DND-41 (cell line): ENCODE measurements around the gene METTL26.

ENCODE experiments used
- ATAC-seq: fragments of 200-7000 bp; cut with Tn5 transposase; 3 replicates; pipeline ENCODE4 v1.9.1; 2021; ENCODE audit warnings: low read depth; ENCODE audit not compliant: insufficient read depth
- DNase-seq: peaks from one replicate; pipeline ENCODE4 v3.0.0-alpha.2; 2020
- H2AFZ ChIP-seq: 2 replicates; pipeline ENCODE4 v1.6.0; 2012; ENCODE audit warnings: low read depth, low read length
- H3K27ac ChIP-seq: 2 replicates; pipeline ENCODE4 v1.5.1; 2012; ENCODE audit warnings: low read length, inconsistent platforms
- H3K27me3 ChIP-seq: fragments of 200-600 bp; sonication (generic); 2 replicates; pipeline ENCODE4 v1.6.0; 2012; ENCODE audit warnings: low read length, mild to moderate bottlenecking, inconsistent platforms; ENCODE audit not compliant: insufficient read depth, poor library complexity
- H3K36me3 ChIP-seq: 2 replicates; pipeline ENCODE4 v1.5.1; 2012; ENCODE audit warnings: low read length, inconsistent platforms; ENCODE audit not compliant: insufficient read depth
- H3K4me1 ChIP-seq: 2 replicates; pipeline ENCODE4 v1.5.1; 2012; ENCODE audit warnings: mild to moderate bottlenecking, low read length; ENCODE audit not compliant: insufficient read depth
- H3K4me2 ChIP-seq: 2 replicates; pipeline ENCODE4 v1.6.0; 2012; ENCODE audit warnings: mild to moderate bottlenecking, moderate library complexity, low read length, inconsistent platforms; ENCODE audit not compliant: insufficient read depth
- H3K4me3 ChIP-seq, 2 experiments: fragments of 200-600 bp in 1 of 2; shearing (Covaris generic) in 1 of 2; 2 replicates each; pipeline ENCODE4 v1.5.1; 2012 to 2016; ENCODE audit warnings: inconsistent platforms in 2 of 2, low read length in 2 of 2, mild to moderate bottlenecking in 2 of 2, low read depth in 1 of 2, moderate library complexity in 1 of 2
- H3K79me2 ChIP-seq: 2 replicates; pipeline ENCODE4 v1.6.0; 2012; ENCODE audit warnings: low read length, inconsistent platforms; ENCODE audit not compliant: insufficient read depth
- H3K9ac ChIP-seq: 2 replicates; pipeline ENCODE4 v1.6.0; 2012; ENCODE audit warnings: low read depth, mild to moderate bottlenecking, inconsistent platforms, low read length, moderate library complexity
- H3K9me3 ChIP-seq: 2 replicates; pipeline ENCODE4 v1.5.1; 2012; ENCODE audit warnings: low read length, moderate library complexity, mild to moderate bottlenecking, inconsistent platforms; ENCODE audit not compliant: insufficient read depth, severe bottlenecking
- H4K20me1 ChIP-seq: 2 replicates; pipeline ENCODE4 v1.6.0; 2012; ENCODE audit warnings: low read length; ENCODE audit not compliant: insufficient read depth
- CTCF ChIP-seq: IDR thresholded peaks from 2 replicates; pipeline ENCODE4 v1.5.1; 2012; ENCODE audit warnings: borderline replicate concordance, low read length, moderate library complexity, mild to moderate bottlenecking; ENCODE audit not compliant: poor library complexity, severe bottlenecking; ENCODE audit errors: extremely low read depth
- EZH2 ChIP-seq: IDR thresholded peaks from 3 replicates; pipeline ENCODE4 v1.6.1; 2012; ENCODE audit warnings: borderline replicate concordance, low read depth, mild to moderate bottlenecking, moderate library complexity, low read length, inconsistent platforms; ENCODE audit not compliant: severe bottlenecking

Gene METTL26

GRCh38 chr16:676913-677312 is 40.8 kb upstream of the METTL26 start:
- DNase-seq: no peak
- H3K9me3 ChIP-seq: no peaks in the 10 kb centered on the region
- H3K36me3 ChIP-seq: peaks cover 32% of the 10 kb centered on the region
- H3K4me3 ChIP-seq: no peak overlapping the region
- peaks cover 25% of the 10 kb centered on the region for H3K4me1 ChIP-seq
- peaks cover 16% of the 10 kb centered on the region for H3K79me2 ChIP-seq
- ATAC-seq: no peak
- H2AFZ ChIP-seq: no peak overlapping the region
- H4K20me1 ChIP-seq: peaks cover 56% of the 10 kb centered on the region
- no peaks in the 10 kb centered on the region for H3K27me3 ChIP-seq
- TF ChIP-seq CTCF (no peak), EZH2 (no peak)
- H3K4me2 ChIP-seq: no peak overlapping the region
- no peak overlapping the region for H3K27ac ChIP-seq
- no peak overlapping the region for H3K9ac ChIP-seq

GRCh38 chr16:676565-676902 is 40.4 kb upstream of the METTL26 start:
- no peak overlapping the region for H3K4me2 ChIP-seq
- peaks cover 54% of the 10 kb centered on the region for H4K20me1 ChIP-seq
- ATAC-seq (no peak), DNase-seq (no peak)
- H3K79me2 ChIP-seq: peaks cover 12% of the 10 kb centered on the region
- H3K27me3 ChIP-seq: no peaks in the 10 kb centered on the region
- peaks cover 22% of the 10 kb centered on the region for H3K4me1 ChIP-seq
- no peak overlapping the region for H3K9ac ChIP-seq
- H3K4me3 ChIP-seq: no peak overlapping the region
- no peak overlapping the region for H3K27ac ChIP-seq
- no peak overlapping the region for H2AFZ ChIP-seq
- no peak for TF ChIP-seq CTCF
- TF ChIP-seq EZH2: no peak
- peaks cover 32% of the 10 kb centered on the region for H3K36me3 ChIP-seq
- H3K9me3 ChIP-seq: no peaks in the 10 kb centered on the region

- Histone ChIP-seq H3K27ac (no peak overlapping the region), H2AFZ (no peak overlapping the region), H4K20me1 (peaks cover 54% of the 10 kb centered on the region), H3K4me1 (peaks cover 17% of the 10 kb centered on the region), H3K79me2 (peaks cover 7% of the 10 kb centered on the region), H3K9ac (no peak overlapping the region), H3K36me3 (peaks cover 32% of the 10 kb centered on the region), H3K4me3 (no peak overlapping the region), H3K27me3 (no peaks in the 10 kb centered on the region), H3K4me2 (no peak overlapping the region), H3K9me3 (no peaks in the 10 kb centered on the region)
- ATAC-seq (no peak), DNase-seq (no peak)
- TF ChIP-seq CTCF (no peak), EZH2 (no peak)
These were observed 39.9 kb upstream of the METTL26 start for GRCh38 chr16:675884-676564.
